ENCODE results near the gene TOMM20L. TPM values are rescaled to one million over a fixed set of nuclear protein-coding genes. Genes with fewer than 3 reads are reported as not detected.

TOMM20L gene
- total and polyA plus RNA-seq, 2 of the 13 experiments (the other 11 are each of a cell fraction or from before 2014, with no cell fraction given) = 0.46 TPM; not detected in 1

- TF ChIP-seq KIAA2018 (CRISPR knock-in tag; IDR thresholded peaks at IDR 0.05; ENCODE audit: borderline replicate concordance) (no peak), ZNF280B (CRISPR knock-in tag; IDR thresholded peaks at IDR 0.05; ENCODE audit: borderline replicate concordance) (no peak), TGIF2 (CRISPR knock-in tag; IDR thresholded peaks at IDR 0.05) (no peak; the same call in 1 of the 2 replicates), ZNF839 (CRISPR knock-in tag; IDR thresholded peaks at IDR 0.05; ENCODE audit: borderline replicate concordance) (no peak), PBX3 (CRISPR knock-in tag; IDR thresholded peaks at IDR 0.05; ENCODE audit: borderline replicate concordance) (no peak), GABPA (IDR thresholded peaks at IDR 0.05; ENCODE audit: low read depth, low read length) (peak; percentile 20; the same call in 1 of the 2 replicates), GABPA (CRISPR knock-in tag; IDR thresholded peaks at IDR 0.05; ENCODE audit: low read depth) (peak; percentile 85), HES4 (CRISPR knock-in tag; IDR thresholded peaks at IDR 0.05; ENCODE audit: borderline replicate concordance) (no peak; the same call in 1 of the 2 replicates), ZNF713 (CRISPR knock-in tag; IDR thresholded peaks at IDR 0.05) (0 out of 2 replicates have a peak, but pooled peaks have one; percentile 38), NFKBIZ (CRISPR knock-in tag; IDR thresholded peaks at IDR 0.05) (peak; percentile 54; the same call in 1 of the 2 replicates), ARNT (IDR thresholded peaks at IDR 0.05) (no peak), EP300 (IDR thresholded peaks at IDR 0.05; ENCODE audit: low read depth in 2 of 2, low read length in 2 of 2) (peak in 1 of 2 experiments; percentile 56; a peak in 2 of 4 replicates), EP300 (CRISPR knock-in tag; IDR thresholded peaks at IDR 0.05; ENCODE audit: borderline replicate concordance) (no peak), NR0B2 (CRISPR knock-in tag; IDR thresholded peaks at IDR 0.05) (no peak)
These were observed 31.8 kb downstream of the TOMM20L start, which contains the start of the genes KIAA0586 and TIMM9 (continued) for GRCh38 chr14:58427281-58428117.

Measured in HepG2 (cell line).